Right hindlimb (tissue), 1 donor: ENCODE data around the gene TYMP.

Source experiments
- DNase-seq: peaks from one replicate; pipeline ENCODE4 v3.0.0-alpha.2; 2018

Gene TYMP

DNA sequence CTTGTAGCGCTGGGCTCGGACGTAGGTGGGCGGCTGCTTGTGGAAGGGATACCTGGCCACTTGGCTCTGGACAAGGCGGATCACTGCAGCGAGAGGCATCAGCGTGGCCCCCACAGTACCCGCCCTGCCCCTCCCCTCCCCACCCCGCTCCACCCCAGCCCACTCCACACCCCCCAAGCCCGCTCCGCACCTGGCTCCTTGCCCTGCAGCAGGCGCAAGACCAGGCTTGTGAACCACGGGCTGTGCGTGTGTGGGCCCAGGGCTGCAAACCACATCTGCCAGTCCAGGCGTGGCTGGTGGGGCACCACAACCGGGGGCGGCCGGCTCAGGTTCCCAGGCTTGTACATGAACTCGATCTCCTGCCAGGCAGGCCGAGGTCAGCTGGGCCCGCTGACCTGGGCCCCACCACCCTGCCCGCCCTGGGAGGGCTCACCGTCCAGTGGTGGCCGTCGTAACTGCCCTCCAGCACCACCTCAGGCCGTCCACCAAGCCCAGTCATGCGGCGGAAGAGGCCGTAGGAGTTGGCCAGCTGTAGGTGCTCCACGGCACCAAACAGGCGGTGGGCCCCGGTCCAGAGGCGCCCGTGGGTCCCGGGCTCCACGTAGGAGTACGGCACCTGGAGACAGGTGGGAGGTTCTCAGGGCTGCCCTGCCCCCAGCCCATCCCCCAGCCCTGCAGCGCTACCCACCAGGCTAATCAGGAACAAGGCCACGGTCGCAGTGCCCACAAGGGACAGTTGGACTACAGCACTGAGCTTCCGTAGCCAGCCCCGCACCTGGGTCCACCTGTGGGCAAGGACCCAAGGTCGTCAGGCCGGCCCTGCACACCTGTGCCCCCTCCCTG lies 25.2 kb downstream of the TYMP start:
- DNase-seq: no peak

DNA sequence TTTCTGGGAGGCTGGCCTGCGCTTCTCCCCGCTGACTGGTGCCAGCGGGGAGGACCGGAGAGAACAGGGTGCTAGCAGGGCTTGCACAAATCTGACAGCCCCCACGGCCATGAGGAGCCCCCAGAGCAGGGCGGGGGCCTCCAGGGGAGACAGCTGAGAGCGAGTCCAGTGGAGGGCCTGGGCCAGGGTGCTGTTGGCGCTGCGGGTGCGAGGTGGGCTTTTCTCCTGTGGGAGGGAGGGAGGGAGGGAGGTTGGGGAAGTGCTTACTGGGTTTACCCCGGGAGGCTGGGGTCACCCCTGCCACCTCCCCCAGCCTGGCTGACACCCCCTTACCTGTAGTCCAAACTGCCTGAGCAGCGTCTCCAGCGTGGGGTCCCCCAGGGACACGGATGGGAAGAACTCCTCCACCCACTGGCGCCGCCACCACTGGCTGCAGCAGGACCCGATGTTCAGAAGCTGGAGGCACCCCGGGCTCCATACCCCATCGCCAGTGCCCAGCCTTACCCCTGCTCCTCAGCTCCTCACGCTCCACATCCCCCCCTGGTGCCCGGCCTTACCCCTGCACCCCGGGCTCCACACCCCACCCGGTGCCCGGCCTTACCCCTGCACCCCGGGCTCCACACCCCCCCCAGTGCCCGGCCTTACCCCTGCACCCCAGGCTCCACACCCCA lies 26.2 kb downstream of the TYMP start:
- DNase-seq: no peak

GRCh38 chr22:50502628-50503474 lies 27.0 kb downstream of the TYMP start:
- no peak for DNase-seq

DNA sequence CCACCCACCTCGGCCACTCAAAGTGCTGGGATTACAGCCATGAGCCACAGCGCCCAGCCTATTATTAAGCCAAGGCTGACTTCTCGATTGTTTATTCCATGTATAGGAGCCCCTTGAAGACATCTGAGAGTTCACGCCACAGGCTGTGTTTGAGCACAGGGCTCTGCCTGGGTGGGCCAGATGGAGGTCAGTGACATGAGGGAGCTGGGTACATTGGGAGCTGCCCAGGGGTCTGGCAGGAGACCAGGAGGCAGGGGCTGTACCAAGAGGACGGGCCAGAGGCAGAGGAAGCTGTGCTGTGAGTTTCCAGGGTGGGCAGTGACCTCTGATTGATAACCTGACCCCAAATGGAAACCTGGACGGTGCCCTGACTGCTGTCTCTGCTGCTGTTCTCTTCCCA lies 27.7 kb downstream of the TYMP start:
- no peak for DNase-seq

- no peak for DNase-seq
These were observed 29.4 kb downstream of the TYMP start for GRCh38 chr22:50500452-50500851.

GRCh38 chr22:50498322-50498890 lies 31.4 kb downstream of the TYMP start:
- no peak for DNase-seq

DNA sequence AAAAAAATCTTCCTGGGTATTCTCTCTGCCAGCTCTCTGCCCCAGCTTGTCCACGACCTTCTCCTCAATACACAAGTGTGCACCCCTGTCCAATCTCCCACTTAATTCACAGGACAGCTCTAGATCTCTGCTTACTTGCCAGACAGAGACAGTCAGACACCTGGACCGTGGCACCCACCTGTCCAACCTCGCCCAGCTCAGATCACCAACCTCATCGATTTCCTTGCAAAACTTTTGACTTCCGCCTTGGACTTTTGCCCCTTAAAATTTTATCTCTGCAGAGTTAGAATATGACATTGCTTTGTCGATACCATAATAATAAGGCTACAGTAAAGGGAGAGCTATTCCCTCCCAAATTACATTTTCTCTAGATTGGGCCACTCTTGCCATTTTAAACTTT lies 32.7 kb downstream of the TYMP start:
- DNase-seq: no peak

- no peak for DNase-seq
These were observed 39.1 kb downstream of the TYMP start for GRCh38 chr22:50490531-50491308.

- no peak for DNase-seq
These were observed 40.2 kb downstream of the TYMP start for GRCh38 chr22:50489363-50490243.

DNA sequence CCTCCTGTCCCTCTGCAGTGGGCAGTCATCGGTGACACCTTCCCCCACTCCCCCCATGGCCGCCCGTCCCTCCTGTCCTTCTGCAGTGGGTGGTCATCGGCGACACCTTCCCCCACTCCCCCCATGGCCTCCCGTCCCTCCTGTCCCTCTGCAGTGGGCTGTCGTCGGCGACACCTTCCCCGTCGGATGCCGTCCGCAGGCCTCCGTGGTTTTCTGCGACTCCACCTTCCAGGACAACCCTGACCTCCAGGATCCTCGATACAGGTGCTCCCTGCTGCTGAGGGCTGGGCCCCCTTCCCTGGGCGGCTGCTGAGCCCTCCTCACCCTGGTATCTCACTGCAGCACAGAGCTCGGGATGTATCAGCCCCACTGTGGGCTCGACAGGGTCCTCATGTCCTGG lies 40.9 kb downstream of the TYMP start:
- DNase-seq: no peak

- no peak for DNase-seq
These were observed 41.7 kb downstream of the TYMP start for GRCh38 chr22:50488006-50488677.

GRCh38 chr22:50487290-50488005 lies 42.4 kb downstream of the TYMP start:
- no peak for DNase-seq

GRCh38 chr22:50486561-50487289 lies 43.1 kb downstream of the TYMP start, which contains the start of gene MIOX:
Gene MIOX, plus strand, starts transcription at chr22:50486859. Its CDS starts 39 bp downstream, at chr22:50486898.
- DNase-seq: no peak

- no peak for DNase-seq
These were observed 44.3 kb downstream of the TYMP start for GRCh38 chr22:50485221-50486131.

- DNase-seq: no peak
These were observed 45.6 kb downstream of the TYMP start for GRCh38 chr22:50483977-50484853.

GRCh38 chr22:50483556-50483955 lies 46.3 kb downstream of the TYMP start:
- no peak for DNase-seq

GRCh38 chr22:50483106-50483505 lies 46.7 kb downstream of the TYMP start:
- DNase-seq: no peak
